ENCODE measurements around the gene KCNJ13.
"Not testable (repeated sequence)": the region's sequence is repeated elsewhere in the genome, so short reads cannot be mapped to it uniquely, and the experiment has no call there.

The KCNJ13 gene

GRCh38 chr2:232761301-232761907, 15.0 kb downstream of the KCNJ13 start:
- no peak for DNase-seq

- no peak for DNase-seq
Measured at GRCh38 chr2:232757905-232758304, 18.5 kb downstream of the KCNJ13 start.

- no peak for DNase-seq
Measured at GRCh38 chr2:232750135-232750671, 26.2 kb downstream of the KCNJ13 start.

GRCh38 chr2:232749331-232749730, 27.0 kb downstream of the KCNJ13 start:
- no peak for DNase-seq

- no peak for DNase-seq
Measured at GRCh38 chr2:232748038-232748437, 28.3 kb downstream of the KCNJ13 start.

- no peak for DNase-seq
Measured at GRCh38 chr2:232744963-232745362, 31.4 kb downstream of the KCNJ13 start.

GRCh38 chr2:232741972-232742371, 34.4 kb downstream of the KCNJ13 start:
- no peak for DNase-seq

GRCh38 chr2:232741294-232741693, 35.1 kb downstream of the KCNJ13 start:
- DNase-seq, result no peak

- no peak for DNase-seq
Measured at GRCh38 chr2:232731470-232731869, 44.9 kb downstream of the KCNJ13 start.

GRCh38 chr2:232728785-232729184, 47.6 kb downstream of the KCNJ13 start:
- DNase-seq, result no peak

- DNase-seq, result no peak
Measured at GRCh38 chr2:232723027-232723426, 53.3 kb downstream of the KCNJ13 start.

GRCh38 chr2:232721882-232722281, 54.5 kb downstream of the KCNJ13 start:
- no peak for DNase-seq

- no peak for DNase-seq
Measured at GRCh38 chr2:232721261-232721660, 55.1 kb downstream of the KCNJ13 start.

- DNase-seq, result not testable (repeated sequence)
Measured at GRCh38 chr2:232720056-232720455, 56.3 kb downstream of the KCNJ13 start.
